GM19099 (cell line): ENCODE measurements around the gene SOX9.

Source experiments
- POLR2A ChIP-seq: IDR thresholded peaks from 3 replicates; pipeline ENCODE4 v1.6.1; 2011; ENCODE audit warnings: low read depth; ENCODE audit not compliant: insufficient read length; ENCODE audit errors: extremely low read depth

Gene SOX9

DNA sequence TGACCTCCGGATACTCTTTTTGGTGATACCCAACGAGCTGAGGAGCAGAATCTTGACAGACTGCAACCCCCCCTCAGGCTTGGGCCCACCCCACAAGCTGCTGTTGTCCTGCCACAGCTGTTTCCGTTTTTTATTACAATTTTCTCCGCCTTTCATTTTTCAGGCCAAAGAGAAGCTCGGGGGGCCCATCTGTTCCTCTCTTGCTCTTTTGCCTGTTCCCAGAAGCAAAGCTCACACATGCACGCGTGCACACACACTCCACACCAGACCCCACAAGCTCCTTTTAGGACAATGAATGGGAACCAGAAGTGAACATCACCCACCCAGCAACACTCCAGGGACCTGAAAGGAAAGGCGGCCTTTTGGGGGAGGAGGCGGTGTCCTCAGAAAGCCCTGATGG lies 16.3 kb downstream of the SOX9 start:
- TF ChIP-seq POLR2A: no peak

GRCh38 chr17:72139212-72139611 lies 18.4 kb downstream of the SOX9 start:
- no peak for TF ChIP-seq POLR2A

GRCh38 chr17:72141336-72141735 lies 20.5 kb downstream of the SOX9 start:
- no peak for TF ChIP-seq POLR2A

- no peak for TF ChIP-seq POLR2A
These were observed 21.8 kb downstream of the SOX9 start for GRCh38 chr17:72142614-72143013.

DNA sequence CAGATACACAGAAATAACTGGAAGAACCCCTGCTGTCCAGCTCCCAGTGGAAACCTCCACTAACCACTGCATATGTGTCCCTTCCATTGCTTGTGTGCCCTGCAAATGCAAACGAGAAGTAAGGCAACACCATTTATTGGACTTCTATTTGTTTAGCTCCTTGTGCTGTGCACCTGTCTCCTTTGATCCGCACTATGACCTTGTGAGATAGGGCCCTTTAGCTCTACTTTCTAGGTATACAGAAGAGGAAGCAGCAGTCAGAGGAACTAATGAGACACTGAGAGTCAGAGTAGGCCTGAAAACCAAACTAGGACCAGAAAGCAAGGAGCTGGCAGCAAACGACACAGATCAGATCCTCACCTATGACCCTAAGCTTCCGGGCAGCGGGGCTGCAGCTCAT lies 22.4 kb downstream of the SOX9 start:
- no peak for TF ChIP-seq POLR2A

DNA sequence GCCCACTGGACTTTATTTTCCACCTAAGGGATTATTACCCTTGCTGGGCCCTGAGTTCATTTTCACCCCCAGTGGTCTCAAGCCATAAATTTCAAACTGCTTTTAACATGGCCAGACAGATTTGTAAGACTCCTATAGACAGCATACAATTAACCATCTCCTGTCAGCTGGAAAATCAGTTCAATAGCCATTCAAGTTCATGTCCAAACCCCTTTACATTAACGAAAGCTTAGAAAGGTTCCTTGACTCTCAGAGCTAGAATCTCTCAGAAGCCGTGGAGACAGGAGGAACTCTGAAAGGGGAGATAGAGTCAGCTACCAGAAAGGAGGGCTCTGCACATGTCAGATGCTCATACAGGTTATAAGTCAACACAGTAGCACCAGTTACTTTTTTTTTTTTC lies 23.3 kb downstream of the SOX9 start:
- no peak for TF ChIP-seq POLR2A

DNA sequence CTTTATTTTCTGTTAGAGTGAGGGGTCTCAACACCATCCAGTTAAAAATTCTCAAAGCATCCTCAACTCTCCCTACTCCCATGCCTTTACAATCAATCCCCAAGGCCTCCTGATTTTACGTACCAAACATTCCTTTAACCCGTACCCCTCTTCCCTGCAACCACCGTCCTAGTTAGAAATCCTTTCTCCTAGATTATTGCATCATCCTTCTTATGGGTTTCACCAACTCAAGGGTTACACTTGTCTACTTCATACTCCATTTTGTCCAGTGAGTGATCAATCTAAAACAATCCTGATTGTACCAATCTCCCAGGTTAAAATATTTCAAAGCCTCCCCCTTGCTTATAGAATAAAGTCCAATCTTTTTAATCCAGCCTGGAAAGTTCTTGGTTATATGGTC lies 24.7 kb downstream of the SOX9 start:
- TF ChIP-seq POLR2A: no peak

DNA sequence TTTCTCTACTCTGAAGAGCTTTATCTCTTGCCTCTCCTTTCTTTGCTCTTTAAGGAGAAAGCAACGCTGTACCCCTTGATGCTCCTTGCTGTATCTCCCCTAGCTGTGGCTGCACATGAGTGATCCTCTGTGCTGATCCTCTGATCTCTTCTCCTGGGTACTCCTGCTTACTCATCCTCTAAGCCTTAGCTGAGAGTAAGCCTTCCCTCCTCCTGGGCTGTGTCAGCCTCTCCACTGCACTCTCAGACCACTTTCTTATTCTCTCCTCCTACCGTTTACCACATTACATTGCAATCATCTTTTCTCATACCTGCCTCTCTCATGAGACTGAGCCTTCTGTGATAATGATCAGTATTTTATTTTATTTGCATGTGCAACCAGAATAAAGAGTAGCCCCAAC lies 25.1 kb downstream of the SOX9 start:
- no peak for TF ChIP-seq POLR2A

- TF ChIP-seq POLR2A: no peak
These were observed 25.6 kb downstream of the SOX9 start for GRCh38 chr17:72146371-72146770.

GRCh38 chr17:72150632-72151460 lies 30.0 kb downstream of the SOX9 start:
- no peak for TF ChIP-seq POLR2A

- TF ChIP-seq POLR2A: no peak
These were observed 31.0 kb downstream of the SOX9 start for GRCh38 chr17:72151565-72152386.

DNA sequence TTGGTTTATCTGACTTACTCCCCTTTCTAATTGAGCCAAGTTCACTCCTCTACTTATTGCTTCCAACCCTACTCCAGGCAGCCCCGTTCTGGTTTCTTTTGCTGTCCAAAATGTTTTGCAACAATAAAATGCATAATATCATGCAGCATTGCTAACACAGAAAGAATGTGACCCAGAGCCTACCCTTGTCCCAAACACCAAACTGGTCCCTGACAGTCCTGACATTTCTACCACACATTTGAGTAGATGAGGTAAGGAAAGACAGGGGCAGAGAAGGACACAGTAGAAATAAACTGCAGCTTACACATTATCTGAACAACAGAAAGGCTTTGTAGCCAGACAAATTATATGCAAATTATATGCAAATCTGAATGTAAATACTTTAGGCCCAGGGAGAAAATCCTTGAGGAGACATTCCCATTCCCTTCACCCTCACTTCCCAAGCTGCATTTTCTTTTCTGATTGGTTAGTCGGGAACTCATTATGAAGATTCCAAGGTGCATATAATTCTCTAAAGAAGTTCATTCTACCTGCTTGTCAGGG lies 31.6 kb downstream of the SOX9 start:
- TF ChIP-seq POLR2A: no peak

GRCh38 chr17:72158895-72159885 lies 38.4 kb downstream of the SOX9 start:
- TF ChIP-seq POLR2A: no peak

- TF ChIP-seq POLR2A: no peak
These were observed 41.7 kb downstream of the SOX9 start for GRCh38 chr17:72162569-72162968.

GRCh38 chr17:72163474-72163873 lies 42.7 kb downstream of the SOX9 start:
- TF ChIP-seq POLR2A: no peak

DNA sequence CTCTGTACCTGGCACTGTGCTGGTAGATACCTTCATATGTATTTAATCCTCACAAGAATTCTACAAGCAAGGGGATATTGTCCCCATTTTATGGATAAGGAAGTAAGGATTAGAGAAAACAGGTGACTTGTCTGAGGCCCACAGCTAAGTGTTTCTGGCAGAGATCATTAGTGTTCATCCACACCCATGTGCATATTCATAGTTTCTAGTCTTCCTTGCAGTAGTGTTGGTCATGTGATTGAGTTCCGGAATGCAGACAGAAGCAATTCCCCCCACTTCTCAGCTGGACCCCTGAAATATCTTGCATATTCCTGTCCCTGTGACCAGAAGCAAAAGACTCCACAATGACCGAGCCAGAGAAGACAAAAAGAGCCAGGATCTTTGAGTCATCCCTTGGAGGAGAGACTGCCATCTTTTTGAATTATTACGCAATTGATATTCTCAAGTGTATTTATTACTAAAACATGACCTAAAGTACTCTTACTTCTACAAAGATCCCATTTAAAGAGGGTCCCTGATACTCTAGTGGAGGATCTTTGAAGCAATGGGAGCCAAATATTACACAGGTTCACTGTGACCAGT lies 43.4 kb downstream of the SOX9 start:
- TF ChIP-seq POLR2A: no peak
